GM20000 (cell line): ENCODE data around the gene TNK1.

Source experiments
- DNase-seq: peaks from one replicate; pipeline ENCODE4 v3.0.0; 2012; ENCODE audit warnings: low spot score
- TF ChIP-seq, protein P1 (sequence below): IDR thresholded peaks from 2 replicates; pipeline ENCODE4 v1.5.1; 2012; ENCODE audit warnings: mild to moderate bottlenecking, control low read depth; ENCODE audit errors: extremely low read depth, missing control alignments

TNK1 gene

DNA sequence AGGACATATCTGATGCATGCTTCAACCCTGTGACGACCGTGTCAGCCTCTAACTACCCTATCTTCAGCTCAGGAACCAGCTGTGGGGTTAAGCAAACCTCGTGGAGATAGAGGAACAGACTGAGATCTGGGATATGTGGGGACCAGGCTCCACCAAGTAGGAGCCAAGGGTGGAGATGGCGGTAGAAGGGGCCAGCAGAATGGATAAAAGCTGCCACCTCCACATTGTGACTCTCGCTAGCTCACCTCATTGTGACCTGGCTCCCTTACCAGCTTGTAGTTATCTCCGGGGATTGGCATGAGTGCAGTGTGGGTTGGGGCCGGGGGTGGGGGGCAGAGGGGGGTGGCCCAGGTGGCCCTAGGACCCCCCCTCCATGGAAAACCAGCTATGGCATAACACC, 44.4 kb downstream of the TNK1 start, which contains the start of gene SPEM2:
Gene SPEM2, plus strand, starts transcription at position 301 of the 400 bp plus-strand sequence. Its CDS starts 73 bp downstream, at position 374.
- TF ChIP-seq, protein P1, sequence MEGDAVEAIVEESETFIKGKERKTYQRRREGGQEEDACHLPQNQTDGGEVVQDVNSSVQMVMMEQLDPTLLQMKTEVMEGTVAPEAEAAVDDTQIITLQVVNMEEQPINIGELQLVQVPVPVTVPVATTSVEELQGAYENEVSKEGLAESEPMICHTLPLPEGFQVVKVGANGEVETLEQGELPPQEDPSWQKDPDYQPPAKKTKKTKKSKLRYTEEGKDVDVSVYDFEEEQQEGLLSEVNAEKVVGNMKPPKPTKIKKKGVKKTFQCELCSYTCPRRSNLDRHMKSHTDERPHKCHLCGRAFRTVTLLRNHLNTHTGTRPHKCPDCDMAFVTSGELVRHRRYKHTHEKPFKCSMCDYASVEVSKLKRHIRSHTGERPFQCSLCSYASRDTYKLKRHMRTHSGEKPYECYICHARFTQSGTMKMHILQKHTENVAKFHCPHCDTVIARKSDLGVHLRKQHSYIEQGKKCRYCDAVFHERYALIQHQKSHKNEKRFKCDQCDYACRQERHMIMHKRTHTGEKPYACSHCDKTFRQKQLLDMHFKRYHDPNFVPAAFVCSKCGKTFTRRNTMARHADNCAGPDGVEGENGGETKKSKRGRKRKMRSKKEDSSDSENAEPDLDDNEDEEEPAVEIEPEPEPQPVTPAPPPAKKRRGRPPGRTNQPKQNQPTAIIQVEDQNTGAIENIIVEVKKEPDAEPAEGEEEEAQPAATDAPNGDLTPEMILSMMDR = no peak
- DNase-seq = no peak

GRCh38 chr17:7425756-7426155, 44.9 kb downstream of the TNK1 start:
- DNase-seq = no peak
- TF ChIP-seq, protein P1 = no peak

- DNase-seq = no peak
- TF ChIP-seq, protein P1 = no peak
Measured at GRCh38 chr17:7426203-7426863, 45.4 kb downstream of the TNK1 start.

DNA sequence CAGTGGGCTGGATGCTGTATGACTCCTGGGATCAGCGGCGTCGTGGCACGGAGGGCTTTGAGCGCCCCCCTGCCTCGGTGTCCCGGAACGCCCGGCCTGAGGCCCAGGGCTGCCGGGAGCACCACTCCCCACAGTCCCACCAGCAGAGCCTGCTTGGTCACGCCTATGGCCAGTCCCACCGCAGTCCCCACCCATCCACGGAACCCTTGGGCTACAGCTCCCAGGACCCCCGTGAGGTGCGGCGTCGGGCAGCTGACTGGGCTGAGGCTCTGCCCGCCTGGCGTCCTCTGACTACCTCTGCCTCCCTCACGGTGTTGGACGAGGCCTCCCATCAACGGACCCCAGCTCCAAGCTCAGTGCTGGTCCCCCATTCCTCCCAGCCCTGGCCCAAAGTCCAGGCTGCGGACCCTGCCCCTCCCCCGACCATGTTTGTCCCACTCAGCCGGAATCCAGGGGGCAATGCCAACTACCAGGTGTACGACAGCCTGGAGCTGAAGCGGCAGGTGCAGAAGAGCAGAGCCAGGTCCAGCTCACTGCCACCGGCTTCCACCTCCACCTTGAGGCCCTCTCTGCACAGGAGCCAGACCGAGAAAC, 46.1 kb downstream of the TNK1 start:
- TF ChIP-seq, protein P1 = no peak
- DNase-seq = no peak

DNA sequence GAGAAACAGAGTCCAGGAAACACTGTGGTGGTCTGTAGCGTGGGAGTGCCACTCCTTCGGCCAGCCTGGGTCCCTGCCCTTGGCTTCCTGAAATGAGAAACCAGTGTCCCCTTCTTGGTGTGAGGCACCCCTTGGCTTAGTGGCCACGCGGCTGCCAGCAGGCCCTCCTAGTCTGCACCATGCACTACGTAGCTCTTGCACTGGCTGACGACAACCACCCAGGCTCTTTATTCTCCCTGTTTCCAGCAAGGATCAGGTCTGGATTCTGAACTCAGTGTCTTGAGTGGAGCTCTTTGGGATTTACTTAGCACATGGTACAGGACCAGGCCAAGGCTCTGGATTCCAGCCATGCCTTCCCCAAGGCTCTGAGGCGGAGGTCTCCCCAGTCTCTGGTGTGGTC, 46.7 kb downstream of the TNK1 start:
- DNase-seq = no peak
- TF ChIP-seq, protein P1 = no peak

DNA sequence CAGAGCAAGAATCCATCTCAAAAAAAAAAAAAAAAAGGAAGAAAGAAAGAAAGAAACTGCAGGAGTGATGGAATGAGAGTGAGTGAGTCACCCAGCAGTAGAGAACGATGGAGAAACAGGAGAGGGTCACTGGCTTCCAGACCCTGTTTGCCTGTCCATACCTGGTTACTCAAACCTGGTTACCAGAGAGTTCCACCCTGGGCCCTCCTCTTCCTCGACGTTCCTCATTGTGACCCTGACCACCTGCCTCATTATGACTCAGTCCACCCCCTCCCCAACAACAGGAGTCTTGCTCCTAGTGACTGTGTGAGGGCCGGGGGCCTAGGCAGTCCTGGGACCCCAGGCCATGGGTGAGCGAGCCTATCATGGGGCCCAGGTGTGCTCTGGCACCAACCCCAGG, 47.7 kb downstream of the TNK1 start, which contains the start of gene SPEM3:
Gene SPEM3, plus strand, starts transcription at position 301 of the 400 bp plus-strand sequence. Its CDS starts 46 bp downstream, at position 347.
- TF ChIP-seq, protein P1 = no peak
- DNase-seq = no peak

DNA sequence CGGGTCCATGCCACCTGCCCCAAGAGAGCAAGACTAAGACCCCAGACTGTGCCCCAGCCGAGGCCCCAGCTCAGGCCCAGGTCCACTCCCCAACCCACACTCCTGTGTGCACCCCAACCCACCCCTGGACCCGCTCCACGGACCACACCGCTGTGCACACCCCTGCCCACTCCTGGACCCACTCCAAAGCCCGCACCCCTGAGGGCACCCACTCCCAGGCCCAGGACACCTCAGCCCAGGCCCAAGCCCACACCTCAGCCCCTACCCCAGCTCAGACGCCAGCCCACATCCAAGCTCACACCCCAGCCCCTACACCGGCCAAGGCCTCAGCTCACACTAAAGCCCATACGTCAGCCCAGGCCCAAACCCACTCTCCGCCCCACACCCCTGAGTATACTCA, 48.8 kb downstream of the TNK1 start:
- TF ChIP-seq, protein P1 = no peak
- no peak for DNase-seq
